ENCODE measurements around the gene SFT2D1. TPM values are rescaled to one million over a fixed set of nuclear protein-coding genes. Genes with fewer than 3 reads are reported as not detected.
"Not testable (repeated sequence)": the region's sequence is repeated elsewhere in the genome, so short reads cannot be mapped to it uniquely, and the experiment has no call there.

SFT2D1 gene
- total and polyA plus RNA-seq, 8 donors = 4.7 to 96.8 (median 44.5) TPM

GRCh38 chr6:166364456-166364855 lies 22.1 kb upstream of the SFT2D1 start:
- H3K36me3 ChIP-seq = peaks cover 13 to 58% (median 56%) of the 10 kb centered on the region in 4 donors
- intact Hi-C loops (cut with DNase I; ENCODE audit: low total_unique reads) = no loop called here
- H3K27me3 ChIP-seq = no peaks in the 10 kb centered on the region
- H3K4me1 ChIP-seq = peaks cover 0 to 9% (median 0%) of the 10 kb centered on the region in 4 donors
- no peak overlapping the region for H3K4me3 ChIP-seq
- 77 to 90% (median 80%) methylated on average over 7 of the region's 7 CpGs for WGBS, 5 donors
- TF ChIP-seq POLR2A (IDR thresholded peaks at IDR 0.05) = no peak
- no peak for TF ChIP-seq POLR2AphosphoS5 (IDR thresholded peaks at IDR 0.05)
- TF ChIP-seq, protein P1, sequence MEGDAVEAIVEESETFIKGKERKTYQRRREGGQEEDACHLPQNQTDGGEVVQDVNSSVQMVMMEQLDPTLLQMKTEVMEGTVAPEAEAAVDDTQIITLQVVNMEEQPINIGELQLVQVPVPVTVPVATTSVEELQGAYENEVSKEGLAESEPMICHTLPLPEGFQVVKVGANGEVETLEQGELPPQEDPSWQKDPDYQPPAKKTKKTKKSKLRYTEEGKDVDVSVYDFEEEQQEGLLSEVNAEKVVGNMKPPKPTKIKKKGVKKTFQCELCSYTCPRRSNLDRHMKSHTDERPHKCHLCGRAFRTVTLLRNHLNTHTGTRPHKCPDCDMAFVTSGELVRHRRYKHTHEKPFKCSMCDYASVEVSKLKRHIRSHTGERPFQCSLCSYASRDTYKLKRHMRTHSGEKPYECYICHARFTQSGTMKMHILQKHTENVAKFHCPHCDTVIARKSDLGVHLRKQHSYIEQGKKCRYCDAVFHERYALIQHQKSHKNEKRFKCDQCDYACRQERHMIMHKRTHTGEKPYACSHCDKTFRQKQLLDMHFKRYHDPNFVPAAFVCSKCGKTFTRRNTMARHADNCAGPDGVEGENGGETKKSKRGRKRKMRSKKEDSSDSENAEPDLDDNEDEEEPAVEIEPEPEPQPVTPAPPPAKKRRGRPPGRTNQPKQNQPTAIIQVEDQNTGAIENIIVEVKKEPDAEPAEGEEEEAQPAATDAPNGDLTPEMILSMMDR (IDR thresholded peaks at IDR 0.05) = no peak
- no peak for TF ChIP-seq EP300 (IDR thresholded peaks at IDR 0.05)
- peak overlapping the region in 2 of 5 donors; percentile 12 to 67 for H3K27ac ChIP-seq
- no peak for DNase-seq
- no peaks in the 10 kb centered on the region for H3K9me3 ChIP-seq

- DNase-seq; H3K9me3 ChIP-seq; intact Hi-C loops (cut with DNase I; ENCODE audit: low total_unique reads); H3K27ac ChIP-seq; H3K27me3 ChIP-seq; H3K4me1 ChIP-seq; H3K4me3 ChIP-seq: not testable (repeated sequence)
- 93 to 98% (median 97%) methylated on average over 4 of the region's 4 CpGs for WGBS, 5 donors
- peaks cover 13 to 49% (median 41%) of the 10 kb centered on the region in 4 donors for H3K36me3 ChIP-seq
Measured at GRCh38 chr6:166362427-166362826, 20.1 kb upstream of the SFT2D1 start.

DNA sequence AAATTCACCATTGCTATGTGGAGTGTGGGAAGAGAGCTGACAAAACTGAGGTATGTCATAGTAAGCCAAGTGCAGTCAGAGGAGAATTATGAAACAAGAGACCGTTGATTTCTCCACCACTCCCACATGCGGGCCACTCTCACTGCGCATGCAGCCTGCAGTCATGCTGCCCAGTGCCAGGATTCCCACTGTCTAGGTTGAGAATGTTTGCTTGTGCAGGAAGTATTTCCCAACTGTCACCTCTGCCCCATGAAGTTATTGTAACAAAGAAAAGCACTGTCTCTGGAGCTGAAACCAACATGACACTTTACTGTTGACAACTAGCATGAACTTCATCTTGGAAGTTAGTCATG lies 18.7 kb upstream of the SFT2D1 start:
- Histone ChIP-seq H3K9me3 (no peaks in the 10 kb centered on the region), H3K4me3 (no peak overlapping the region), H3K27me3 (no peaks in the 10 kb centered on the region), H3K27ac (no peak overlapping the region), H3K36me3 (peaks cover 13 to 40% (median 34%) of the 10 kb centered on the region in 4 donors), H3K4me1 (peaks cover 0 to 9% (median 0%) of the 10 kb centered on the region in 4 donors)
- WGBS, 5 donors = 77 to 93% (median 89%) methylated on average over 3 of the region's 3 CpGs
- TF ChIP-seq POLR2AphosphoS5 (IDR thresholded peaks at IDR 0.05) (no peak), POLR2A (IDR thresholded peaks at IDR 0.05) (no peak), EP300 (IDR thresholded peaks at IDR 0.05) (no peak)
- TF ChIP-seq, protein P1 (IDR thresholded peaks at IDR 0.05) = no peak
- intact Hi-C loops (cut with DNase I; ENCODE audit: low total_unique reads) = no loop called here
- DNase-seq = no peak

GRCh38 chr6:166360243-166361076 lies 18.1 kb upstream of the SFT2D1 start:
- no peak for DNase-seq
- no peaks in the 10 kb centered on the region for H3K27me3 ChIP-seq
- intact Hi-C loops (cut with DNase I; ENCODE audit: low total_unique reads) = no loop called here
- H3K36me3 ChIP-seq = peaks cover 13 to 34% (median 28%) of the 10 kb centered on the region in 4 donors
- H3K27ac ChIP-seq = no peak overlapping the region
- no peak overlapping the region for H3K4me3 ChIP-seq
- WGBS, 5 donors = 79 to 87% (median 83%) methylated on average over 8 of the region's 8 CpGs
- TF ChIP-seq EP300 (IDR thresholded peaks at IDR 0.05) (no peak), POLR2A (IDR thresholded peaks at IDR 0.05) (no peak), POLR2AphosphoS5 (IDR thresholded peaks at IDR 0.05) (no peak)
- TF ChIP-seq, protein P1 (IDR thresholded peaks at IDR 0.05) = no peak
- H3K4me1 ChIP-seq = peaks cover 0 to 4% (median 0%) of the 10 kb centered on the region in 4 donors
- H3K9me3 ChIP-seq = no peaks in the 10 kb centered on the region

DNA sequence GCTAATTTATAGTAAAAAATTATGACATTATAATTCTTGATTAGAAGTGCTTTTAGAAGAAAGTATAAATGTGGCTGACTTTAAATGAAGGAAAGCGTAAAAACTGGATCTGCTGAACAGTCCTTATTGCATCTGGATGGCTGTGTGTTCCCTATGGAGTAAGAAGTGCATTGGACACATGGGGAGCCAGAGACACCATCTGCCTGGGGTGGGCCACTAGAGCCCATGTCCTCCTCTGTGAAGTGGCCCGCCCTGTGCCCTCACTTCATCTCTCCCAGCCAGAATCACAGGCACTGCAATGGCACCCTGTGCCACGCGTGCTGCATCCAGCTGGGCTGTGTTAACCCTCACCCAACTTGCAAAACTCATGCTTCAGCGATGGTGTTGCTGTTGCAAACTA lies 13.2 kb upstream of the SFT2D1 start:
- no peak for DNase-seq
- H3K36me3 ChIP-seq = no peaks in the 10 kb centered on the region
- TF ChIP-seq EP300 (IDR thresholded peaks at IDR 0.05) (no peak), POLR2AphosphoS5 (IDR thresholded peaks at IDR 0.05) (no peak), POLR2A (IDR thresholded peaks at IDR 0.05) (no peak)
- TF ChIP-seq, protein P1 (IDR thresholded peaks at IDR 0.05) = no peak

More for the DNA sequence above, 13.2 kb upstream of the SFT2D1 start:
- no peak overlapping the region for H3K4me3 ChIP-seq
- no peak overlapping the region for H3K27ac ChIP-seq
- no peaks in the 10 kb centered on the region for H3K9me3 ChIP-seq
- 69 to 83% (median 72%) methylated on average over 5 of the region's 5 CpGs for WGBS, 5 donors
- intact Hi-C loops (cut with DNase I; ENCODE audit: low total_unique reads) = no loop called here
- H3K4me1 ChIP-seq = no peaks in the 10 kb centered on the region
- H3K27me3 ChIP-seq = no peaks in the 10 kb centered on the region

Data from stomach (tissue), 9 donors.